ENCODE measurements around the gene SULT1E1.

Gene SULT1E1

GRCh38 chr4:69860052-69860451 lies at the start of gene SULT1E1:
TSS of gene SULT1E1 (minus strand) at chr4:69860145. CDS start at chr4:69857644, 2,501 bp downstream.
- Histone ChIP-seq H3K36me3 (ENCODE audit: insufficient read depth, low read length) (no peaks in the 10 kb centered on the region), H3K4me3 (ENCODE audit: low read depth, low read length) (no peak within 1 kb of the TSS)

GRCh38 chr4:69909195-69909594 lies 49.2 kb upstream of the SULT1E1 start:
- Histone ChIP-seq H2AFZ (ENCODE audit: low read length, unreplicated experiment) (peak overlapping the region; percentile 45), H3K79me2 (ENCODE audit: control insufficient read depth, insufficient read depth, low read length, unreplicated experiment) (no peaks in the 10 kb centered on the region)

More at GRCh38 chr4:69860052-69860451, at the start of gene SULT1E1:
- no peaks in the 10 kb centered on the region for H3K27me3 ChIP-seq (ENCODE audit: insufficient read depth, low read length)
- no peak within 1 kb of the TSS for H3K27ac ChIP-seq (ENCODE audit: low read depth, low read length)
- H2AFZ ChIP-seq (ENCODE audit: low read length, unreplicated experiment) = no peak within 1 kb of the TSS
- peaks cover 15% of the 10 kb centered on the region for H3K4me1 ChIP-seq (ENCODE audit: control insufficient read depth, insufficient read depth, low read length, unreplicated experiment)
- H3K79me2 ChIP-seq (ENCODE audit: control insufficient read depth, insufficient read depth, low read length, unreplicated experiment) = no peaks in the 10 kb centered on the region

GRCh38 chr4:69907151-69907550 lies 47.2 kb upstream of the SULT1E1 start:
- Histone ChIP-seq H3K27me3 (ENCODE audit: insufficient read depth, low read length) (no peaks in the 10 kb centered on the region), H3K36me3 (ENCODE audit: insufficient read depth, low read length) (no peaks in the 10 kb centered on the region; the same call in 1 of the 2 replicates), H3K4me3 (ENCODE audit: low read depth, low read length) (no peak overlapping the region; the same call in 1 of the 2 replicates), H2AFZ (ENCODE audit: low read length, unreplicated experiment) (peak overlapping the region; percentile 84), H3K4me1 (ENCODE audit: control insufficient read depth, insufficient read depth, low read length, unreplicated experiment) (peaks cover 20% of the 10 kb centered on the region), H3K27ac (ENCODE audit: low read depth, low read length) (no peak overlapping the region), H3K79me2 (ENCODE audit: control insufficient read depth, insufficient read depth, low read length, unreplicated experiment) (no peaks in the 10 kb centered on the region)

More at GRCh38 chr4:69909195-69909594, 49.2 kb upstream of the SULT1E1 start:
- Histone ChIP-seq H3K4me3 (ENCODE audit: low read depth, low read length) (no peak overlapping the region), H3K36me3 (ENCODE audit: insufficient read depth, low read length) (no peaks in the 10 kb centered on the region; the same call in 1 of the 2 replicates), H3K4me1 (ENCODE audit: control insufficient read depth, insufficient read depth, low read length, unreplicated experiment) (peaks cover 20% of the 10 kb centered on the region), H3K27ac (ENCODE audit: low read depth, low read length) (no peak overlapping the region), H3K27me3 (ENCODE audit: insufficient read depth, low read length) (no peaks in the 10 kb centered on the region)

GRCh38 chr4:69896530-69897116 lies 36.7 kb upstream of the SULT1E1 start:
- no peaks in the 10 kb centered on the region for H3K4me1 ChIP-seq (ENCODE audit: control insufficient read depth, insufficient read depth, low read length, unreplicated experiment)
- no peak overlapping the region for H3K4me3 ChIP-seq (ENCODE audit: low read depth, low read length)
- H3K27me3 ChIP-seq (ENCODE audit: insufficient read depth, low read length) = no peaks in the 10 kb centered on the region
- no peak overlapping the region for H2AFZ ChIP-seq (ENCODE audit: low read length, unreplicated experiment)
- no peak overlapping the region for H3K27ac ChIP-seq (ENCODE audit: low read depth, low read length)
- H3K36me3 ChIP-seq (ENCODE audit: insufficient read depth, low read length) = no peaks in the 10 kb centered on the region
- H3K79me2 ChIP-seq (ENCODE audit: control insufficient read depth, insufficient read depth, low read length, unreplicated experiment) = no peaks in the 10 kb centered on the region

- Histone ChIP-seq H3K4me3 (ENCODE audit: low read depth, low read length) (no peak overlapping the region), H2AFZ (ENCODE audit: low read length, unreplicated experiment) (no peak overlapping the region), H3K27ac (ENCODE audit: low read depth, low read length) (no peak overlapping the region), H3K79me2 (ENCODE audit: control insufficient read depth, insufficient read depth, low read length, unreplicated experiment) (no peaks in the 10 kb centered on the region), H3K27me3 (ENCODE audit: insufficient read depth, low read length) (no peaks in the 10 kb centered on the region), H3K4me1 (ENCODE audit: control insufficient read depth, insufficient read depth, low read length, unreplicated experiment) (no peaks in the 10 kb centered on the region), H3K36me3 (ENCODE audit: insufficient read depth, low read length) (no peaks in the 10 kb centered on the region)
These were observed 34.8 kb upstream of the SULT1E1 start for GRCh38 chr4:69894721-69895120.

GRCh38 chr4:69894186-69894585 lies 34.2 kb upstream of the SULT1E1 start:
- Histone ChIP-seq H2AFZ (ENCODE audit: low read length, unreplicated experiment) (no peak overlapping the region), H3K79me2 (ENCODE audit: control insufficient read depth, insufficient read depth, low read length, unreplicated experiment) (no peaks in the 10 kb centered on the region), H3K27me3 (ENCODE audit: insufficient read depth, low read length) (no peaks in the 10 kb centered on the region), H3K27ac (ENCODE audit: low read depth, low read length) (no peak overlapping the region), H3K36me3 (ENCODE audit: insufficient read depth, low read length) (no peaks in the 10 kb centered on the region), H3K4me1 (ENCODE audit: control insufficient read depth, insufficient read depth, low read length, unreplicated experiment) (no peaks in the 10 kb centered on the region), H3K4me3 (ENCODE audit: low read depth, low read length) (no peak overlapping the region)

- Histone ChIP-seq H3K36me3 (ENCODE audit: insufficient read depth, low read length) (no peaks in the 10 kb centered on the region), H3K79me2 (ENCODE audit: control insufficient read depth, insufficient read depth, low read length, unreplicated experiment) (no peaks in the 10 kb centered on the region), H3K4me1 (ENCODE audit: control insufficient read depth, insufficient read depth, low read length, unreplicated experiment) (peaks cover 7% of the 10 kb centered on the region), H3K4me3 (ENCODE audit: low read depth, low read length) (no peak overlapping the region), H2AFZ (ENCODE audit: low read length, unreplicated experiment) (no peak overlapping the region), H3K27ac (ENCODE audit: low read depth, low read length) (no peak overlapping the region), H3K27me3 (ENCODE audit: insufficient read depth, low read length) (no peaks in the 10 kb centered on the region)
These were observed 28.4 kb upstream of the SULT1E1 start for GRCh38 chr4:69888336-69888735.

- no peak overlapping the region for H3K4me3 ChIP-seq (ENCODE audit: low read depth, low read length)
- no peaks in the 10 kb centered on the region for H3K79me2 ChIP-seq (ENCODE audit: control insufficient read depth, insufficient read depth, low read length, unreplicated experiment)
- no peak overlapping the region for H2AFZ ChIP-seq (ENCODE audit: low read length, unreplicated experiment)
- H3K4me1 ChIP-seq (ENCODE audit: control insufficient read depth, insufficient read depth, low read length, unreplicated experiment) = no peaks in the 10 kb centered on the region
- H3K27me3 ChIP-seq (ENCODE audit: insufficient read depth, low read length) = no peaks in the 10 kb centered on the region
- H3K27ac ChIP-seq (ENCODE audit: low read depth, low read length) = no peak overlapping the region
- H3K36me3 ChIP-seq (ENCODE audit: insufficient read depth, low read length) = no peaks in the 10 kb centered on the region
These were observed 22.2 kb upstream of the SULT1E1 start for GRCh38 chr4:69882150-69882549.

- H3K36me3 ChIP-seq (ENCODE audit: insufficient read depth, low read length) = no peaks in the 10 kb centered on the region
- no peaks in the 10 kb centered on the region for H3K79me2 ChIP-seq (ENCODE audit: control insufficient read depth, insufficient read depth, low read length, unreplicated experiment)
- H3K27ac ChIP-seq (ENCODE audit: low read depth, low read length) = no peak overlapping the region
- no peak overlapping the region for H3K4me3 ChIP-seq (ENCODE audit: low read depth, low read length)
- H2AFZ ChIP-seq (ENCODE audit: low read length, unreplicated experiment) = no peak overlapping the region
- no peaks in the 10 kb centered on the region for H3K4me1 ChIP-seq (ENCODE audit: control insufficient read depth, insufficient read depth, low read length, unreplicated experiment)
- no peaks in the 10 kb centered on the region for H3K27me3 ChIP-seq (ENCODE audit: insufficient read depth, low read length)
These were observed 21.3 kb upstream of the SULT1E1 start for GRCh38 chr4:69881173-69881773.

- H2AFZ ChIP-seq (ENCODE audit: low read length, unreplicated experiment) = no peak overlapping the region
- H3K4me3 ChIP-seq (ENCODE audit: low read depth, low read length) = no peak overlapping the region
- H3K79me2 ChIP-seq (ENCODE audit: control insufficient read depth, insufficient read depth, low read length, unreplicated experiment) = no peaks in the 10 kb centered on the region
- H3K27me3 ChIP-seq (ENCODE audit: insufficient read depth, low read length) = no peaks in the 10 kb centered on the region
- H3K4me1 ChIP-seq (ENCODE audit: control insufficient read depth, insufficient read depth, low read length, unreplicated experiment) = no peaks in the 10 kb centered on the region
- no peak overlapping the region for H3K27ac ChIP-seq (ENCODE audit: low read depth, low read length)
- H3K36me3 ChIP-seq (ENCODE audit: insufficient read depth, low read length) = no peaks in the 10 kb centered on the region
These were observed 18.3 kb upstream of the SULT1E1 start for GRCh38 chr4:69878250-69878649.

- H3K36me3 ChIP-seq (ENCODE audit: insufficient read depth, low read length) = no peaks in the 10 kb centered on the region
- H3K27me3 ChIP-seq (ENCODE audit: insufficient read depth, low read length) = no peaks in the 10 kb centered on the region
- H3K79me2 ChIP-seq (ENCODE audit: control insufficient read depth, insufficient read depth, low read length, unreplicated experiment) = no peaks in the 10 kb centered on the region
- no peak overlapping the region for H3K4me3 ChIP-seq (ENCODE audit: low read depth, low read length)
- H3K4me1 ChIP-seq (ENCODE audit: control insufficient read depth, insufficient read depth, low read length, unreplicated experiment) = no peaks in the 10 kb centered on the region
- no peak overlapping the region for H3K27ac ChIP-seq (ENCODE audit: low read depth, low read length)
- H2AFZ ChIP-seq (ENCODE audit: low read length, unreplicated experiment) = peak overlapping the region; percentile 27
These were observed 17.5 kb upstream of the SULT1E1 start for GRCh38 chr4:69877453-69877852.

Measured in ACC112 (cell line).